GM19452 (cell line): ENCODE measurements around the gene WDR81.

Source experiments
- ATAC-seq: cut with Tn5 transposase; IDR thresholded peaks from one replicate; pipeline ENCODE4 v1.9.1; 2021; ENCODE audit not compliant: unreplicated experiment

Gene WDR81

DNA sequence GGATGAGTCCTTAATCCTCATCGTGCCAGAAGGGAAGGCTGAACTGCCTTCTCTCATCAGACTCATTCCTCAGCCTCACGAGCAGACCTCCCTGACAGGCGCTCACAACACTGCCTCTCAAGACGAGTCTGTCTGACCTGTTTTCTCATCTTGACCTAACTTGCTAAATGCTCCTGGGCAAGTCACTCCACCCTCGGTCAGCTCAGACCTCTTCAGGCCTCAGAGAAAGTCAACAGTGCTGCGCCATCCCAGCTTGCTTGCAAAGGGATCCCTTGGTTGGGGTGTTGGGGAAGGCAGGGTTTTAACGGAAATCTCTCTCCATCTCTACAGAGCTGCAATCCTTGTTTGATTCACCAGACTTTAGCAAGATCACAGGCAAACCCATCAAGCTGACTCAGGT lies 52.4 kb downstream of the WDR81 start:
- ATAC-seq: no peak

DNA sequence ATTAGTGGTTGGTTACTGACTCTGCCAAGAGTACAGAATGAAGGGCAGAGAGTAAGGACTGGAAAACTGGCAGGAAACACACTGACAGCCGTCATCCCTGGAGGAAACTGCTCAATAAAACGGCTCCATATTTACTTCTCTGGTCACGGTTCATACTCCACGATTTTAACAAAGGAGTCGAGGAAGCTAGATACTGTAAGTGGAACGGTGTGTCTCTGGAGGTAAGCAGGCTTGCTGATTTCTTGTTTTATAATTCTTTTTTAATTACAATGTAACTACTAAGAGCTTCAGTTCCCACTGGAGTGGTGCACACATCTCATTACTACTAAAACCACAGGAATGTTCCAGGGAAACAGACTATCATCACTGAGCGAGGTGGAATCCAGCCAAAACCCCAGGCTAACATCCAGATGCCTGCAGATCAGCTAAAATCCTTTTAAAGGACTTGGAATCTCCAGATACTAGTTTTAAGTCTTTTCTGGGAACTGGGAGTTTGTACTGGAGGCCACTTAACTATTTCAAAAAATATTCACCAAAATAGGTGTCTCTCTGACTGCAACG lies 55.1 kb downstream of the WDR81 start:
- ATAC-seq: no peak

DNA sequence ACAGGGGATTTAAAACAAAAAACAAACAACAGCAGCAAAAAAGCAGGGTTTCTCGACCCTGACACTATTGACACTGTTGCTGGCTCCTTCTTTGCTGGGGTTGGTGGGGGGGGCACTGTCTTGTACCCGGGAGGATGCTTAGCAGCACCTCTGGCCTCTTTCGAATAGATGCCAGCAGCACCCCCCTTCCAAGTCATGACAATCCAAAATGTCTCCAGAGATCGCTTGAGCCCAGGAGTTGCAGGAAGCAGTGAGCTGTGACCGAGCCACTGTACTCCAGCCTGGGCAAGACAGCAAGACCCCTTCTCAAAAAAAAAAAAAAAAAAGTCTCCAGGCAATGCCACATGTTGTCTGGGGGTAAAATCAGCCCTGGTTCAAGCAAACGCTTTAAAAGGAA lies 57.7 kb downstream of the WDR81 start:
- no peak for ATAC-seq

DNA sequence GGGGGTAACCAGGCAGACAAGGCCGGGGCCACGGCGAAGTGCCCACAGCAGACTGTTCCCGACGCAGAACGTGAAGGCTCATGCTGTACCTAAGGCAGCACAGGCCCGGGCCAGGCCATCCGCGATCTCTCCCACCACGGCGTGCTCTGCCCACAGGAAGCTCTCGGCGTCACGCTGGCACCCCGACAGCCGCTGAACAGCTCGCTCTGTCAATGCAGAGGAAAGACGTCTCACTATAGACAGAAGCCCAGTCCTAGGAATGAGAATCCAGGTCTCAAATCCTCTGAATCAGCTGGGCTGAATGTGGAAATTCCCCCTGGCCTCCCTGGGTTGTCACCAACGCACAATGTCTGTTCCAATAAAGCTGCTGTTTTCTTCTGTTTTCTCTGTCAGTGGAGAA lies 58.8 kb downstream of the WDR81 start:
- ATAC-seq: no peak

DNA sequence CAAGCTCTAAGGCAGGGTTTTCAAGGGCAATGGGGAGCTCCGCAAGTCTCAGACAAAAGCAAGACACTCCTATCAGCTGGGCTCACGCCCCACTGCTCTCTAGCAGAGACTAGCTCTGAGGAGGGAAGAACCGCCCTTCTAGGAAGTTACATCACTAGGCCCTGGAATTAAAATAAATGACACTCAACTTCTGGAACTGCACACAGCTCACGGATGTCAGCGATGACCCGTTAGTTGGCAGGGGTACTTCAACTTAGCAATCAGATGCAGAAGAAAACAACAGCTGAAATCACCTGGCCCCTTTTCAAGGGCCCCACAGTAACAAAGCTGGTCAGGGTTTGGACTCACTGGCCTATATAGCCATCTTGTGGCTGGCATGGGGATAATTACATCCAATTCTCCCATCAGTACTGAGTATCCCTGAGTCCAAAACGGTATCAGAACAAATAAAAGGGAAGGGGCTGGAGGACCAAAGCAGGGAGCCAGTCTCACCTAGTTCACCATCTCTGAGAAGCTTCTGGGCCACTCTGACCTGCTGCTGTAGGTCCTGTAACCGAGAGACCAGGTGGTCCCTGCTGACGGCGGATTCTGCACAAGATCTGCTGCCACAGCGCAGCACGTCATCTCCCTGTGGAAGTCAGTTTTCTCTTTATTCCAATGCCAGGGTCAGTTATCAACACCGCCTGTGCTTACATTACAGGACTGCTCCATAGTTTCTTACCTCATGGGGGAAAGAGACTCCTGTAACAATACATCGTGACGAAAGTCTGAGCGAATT lies 59.5 kb downstream of the WDR81 start:
- no peak for ATAC-seq

- ATAC-seq: no peak
These were observed 61.4 kb downstream of the WDR81 start for GRCh38 chr17:1785930-1786329.

- ATAC-seq: no peak
These were observed 62.2 kb downstream of the WDR81 start for GRCh38 chr17:1786708-1787107.

DNA sequence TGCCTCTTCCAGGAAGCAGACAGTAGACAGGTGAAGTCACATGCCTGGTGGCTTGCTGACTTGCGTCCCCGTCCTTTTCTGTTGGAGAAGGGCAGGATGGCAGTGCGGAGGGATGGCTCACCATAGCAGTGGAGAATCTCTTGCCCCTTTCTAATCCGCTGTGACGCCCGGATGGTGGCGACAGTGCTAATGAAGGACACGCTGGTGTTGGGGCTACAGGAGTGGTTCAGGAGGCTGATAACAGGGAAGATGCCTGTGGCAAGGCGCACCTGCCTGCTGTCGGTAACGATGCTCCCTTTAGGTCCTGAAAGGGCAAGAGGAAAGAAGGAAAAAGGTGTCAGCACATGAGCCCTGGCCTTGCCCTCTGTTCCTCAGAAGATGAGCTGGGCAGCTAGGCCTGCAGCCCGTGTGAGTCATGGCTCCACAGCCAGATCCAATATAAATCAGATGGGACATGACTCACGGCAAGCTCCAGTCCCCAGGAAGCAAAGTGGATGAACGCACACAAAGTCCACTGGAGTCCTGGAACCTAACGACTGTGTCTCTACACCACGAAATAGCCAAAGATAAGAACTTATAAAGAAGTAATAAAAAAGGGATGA lies 62.9 kb downstream of the WDR81 start:
- ATAC-seq: no peak
